Endothelial cell of umbilical vein (primary cell): ENCODE results near the gene RACGAP1. TPM values are rescaled to one million over a fixed set of nuclear protein-coding genes. Genes with fewer than 3 reads are reported as not detected.

ENCODE experiments used
- BruUV-seq: library from RNA; stranded (reverse); fragments of 400-500 nt; replicated peaks from 2 replicates; lab custom pipeline; 2021; lab: Mats Ljungman, UMichigan
- CTCF ChIA-PET: fragments of 300-600, 350-600 bp; sonication (Branson Sonifier 250); formaldehyde crosslinking; loops from one replicate; lab custom pipeline; 2021; ENCODE audit warnings: antibody characterized with exemption, inconsistent platforms; lab: Charles Lee
- POLR2A ChIA-PET: fragments of 300-600, 350-600 bp; sonication (Branson Sonifier 250); formaldehyde crosslinking; loops from one replicate; lab custom pipeline; 2021; ENCODE audit warnings: antibody characterized with exemption, inconsistent platforms; lab: Charles Lee
- DNase-seq: peaks from one replicate; pipeline ENCODE4 v3.0.0-alpha.2; 2011; ENCODE audit warnings: low read depth, low spot score
- FAIRE-seq: peaks from 2 replicates; lab custom pipeline; 2011; peaks lifted over from hg19 to GRCh38; lab: Jason Lieb, UNC
- H2AFZ ChIP-seq: 2 replicates; pipeline ENCODE4 v1.6.0; 2012; ENCODE audit warnings: low read depth, low read length, control low read depth, inconsistent platforms
- H3K27ac ChIP-seq: 2 replicates; pipeline ENCODE4 v1.5.1; 2011; ENCODE audit warnings: low read depth, mild to moderate bottlenecking, control low read depth, low read length, moderate library complexity; ENCODE audit not compliant: insufficient read depth
- H3K27me3 ChIP-seq, 2 experiments: 2 replicates each; pipeline versions ENCODE4 v1.6.0 to v1.6.1; 2011; ENCODE audit warnings: low read length in 2 of 2, mixed read lengths in 1 of 2; ENCODE audit not compliant: control insufficient read depth in 2 of 2, insufficient read depth in 2 of 2
- H3K36me3 ChIP-seq, 2 experiments: 2 replicates in 1 of 2; 3 replicates in 1 of 2; pipeline ENCODE4 v1.5.1; 2011; ENCODE audit warnings: low read length in 2 of 2, mild to moderate bottlenecking in 1 of 2, moderate library complexity in 1 of 2; ENCODE audit not compliant: control insufficient read depth in 2 of 2, insufficient read depth in 2 of 2; ENCODE audit errors: extremely low read depth in 1 of 2
- H3K4me1 ChIP-seq: 3 replicates; pipeline ENCODE4 v1.5.1; 2011; ENCODE audit warnings: mild to moderate bottlenecking, low read length; ENCODE audit not compliant: control insufficient read depth, insufficient read depth; ENCODE audit errors: extremely low read depth
- H3K4me2 ChIP-seq: 2 replicates; pipeline ENCODE4 v1.6.1; 2011; ENCODE audit warnings: low read length, control low read depth, mixed read lengths; ENCODE audit not compliant: insufficient read depth
- H3K4me3 ChIP-seq, 3 experiments: fragments of 200-600 bp in 1 of 3; sonication (generic), shearing (Covaris generic) in 1 of 3; replicated peaks in 1 of 3; 2 replicates each; pipeline ENCODE4 v1.5.1; 2011 to 2016; ENCODE audit warnings: control low read depth in 3 of 3, low read length in 3 of 3, mild to moderate bottlenecking in 2 of 3, inconsistent platforms in 1 of 3, low read depth in 1 of 3, moderate library complexity in 1 of 3; ENCODE audit not compliant: insufficient read depth in 1 of 3
- H3K79me2 ChIP-seq: 2 replicates; pipeline ENCODE4 v1.6.0; 2012; ENCODE audit warnings: low read length, inconsistent platforms; ENCODE audit not compliant: control insufficient read depth, insufficient read depth
- H3K9ac ChIP-seq: replicated peaks from 2 replicates; pipeline ENCODE3; 2011; ENCODE audit warnings: low read length, control low read depth; ENCODE audit not compliant: insufficient read depth; ENCODE audit errors: extremely low read depth
- H3K9me1 ChIP-seq: replicated peaks from 3 replicates; pipeline ENCODE4 v1.6.0; 2011; ENCODE audit warnings: mild to moderate bottlenecking, low read length; ENCODE audit not compliant: control insufficient read depth, insufficient read depth; ENCODE audit errors: extremely low read depth
- H3K9me3 ChIP-seq: replicated peaks from 2 replicates; pipeline ENCODE4 v1.5.1; 2012; ENCODE audit warnings: low read length, inconsistent platforms; ENCODE audit not compliant: control insufficient read depth, insufficient read depth
- H4K20me1 ChIP-seq: replicated peaks from 2 replicates; pipeline ENCODE3; 2011; ENCODE audit warnings: mild to moderate bottlenecking, low read length; ENCODE audit not compliant: control insufficient read depth, insufficient read depth; ENCODE audit errors: extremely low read depth
- EZH2 ChIP-seq: IDR thresholded peaks from 2 replicates; pipeline ENCODE4 v1.6.1; 2012; ENCODE audit warnings: borderline replicate concordance, low read depth, mild to moderate bottlenecking, moderate library complexity, low read length, inconsistent platforms; ENCODE audit not compliant: severe bottlenecking
- FOS ChIP-seq: IDR thresholded peaks from 2 replicates; pipeline ENCODE4 v1.6.1; 2011; ENCODE audit warnings: mild to moderate bottlenecking, low read length, moderate library complexity, borderline replicate concordance; ENCODE audit not compliant: insufficient read depth
- GATA2 ChIP-seq: IDR thresholded peaks from 2 replicates; pipeline ENCODE4 v1.7.0; 2011; ENCODE audit warnings: low read depth, mild to moderate bottlenecking, moderate library complexity, mixed read lengths, low read length; ENCODE audit not compliant: insufficient read length, insufficient read depth
- JUN ChIP-seq: IDR thresholded peaks from 2 replicates; pipeline ENCODE4 v1.6.1; 2011; ENCODE audit warnings: borderline replicate concordance, low read depth; ENCODE audit not compliant: insufficient read length, insufficient read depth
- MYC ChIP-seq: IDR thresholded peaks from one replicate; pipeline ENCODE4 v1.6.1; 2011; ENCODE audit warnings: mild to moderate bottlenecking, low read depth, low read length
- POLR2A ChIP-seq: IDR thresholded peaks from 2 replicates; pipeline ENCODE4 v1.6.1; 2012; ENCODE audit warnings: low read depth, mild to moderate bottlenecking, control low read depth, low read length
- POLR2AphosphoS5 ChIP-seq: IDR thresholded peaks from 2 replicates; pipeline ENCODE4 v1.6.1; 2012; ENCODE audit warnings: low read depth, mild to moderate bottlenecking, control low read depth, low read length, moderate library complexity; ENCODE audit not compliant: insufficient read depth
- dilution Hi-C: fragments of 300-500 bp; cut with MboI; formaldehyde crosslinking; loops from one replicate; pipeline ENCODE4 v1.15.0; 2019; ENCODE audit warnings: low sequenced_read_pairs; ENCODE audit not compliant: extremely low pct_ligation_motif_present
- intact Hi-C: fragments of 100-400 bp; cut with micrococcal nuclease; formaldehyde crosslinking; loops from one replicate; pipeline ENCODE4 v1.10.0; 2022
- polyA plus RNA-seq, 4 experiments: library from polyadenylated mRNA; depleted of rRNA in 3 of 4; stranded (reverse) in 3 of 4; unstranded in 1 of 4; fragments of >200 nt; gene quantifications; 2 replicates each; pipeline versions ENCODE4 v1.2.1 to v1.2.3, GENCODE V29; 2011 to 2012; ENCODE audit warnings: missing spikeins in 1 of 4
- total RNA-seq: library from RNA; stranded (reverse); gene quantifications from 2 replicates; pipeline ENCODE4 v1.2.3, GENCODE V29; 2021
- TF ChIP-seq, protein P1 (sequence below), 2 donors: IDR thresholded peaks; 1 replicate in 1 of 2; 2 replicates in 1 of 2; pipeline ENCODE4 v1.5.1; 2011; ENCODE audit warnings: low read length in 2 of 2, mild to moderate bottlenecking in 2 of 2, moderate library complexity in 2 of 2, control low read depth in 1 of 2, inconsistent platforms in 1 of 2, low read depth in 1 of 2; ENCODE audit not compliant: insufficient read depth in 1 of 2; ENCODE audit errors: extremely low read depth in 1 of 2
- TF ChIP-seq, protein P2 (sequence below): IDR thresholded peaks from 2 replicates; pipeline ENCODE4 v1.6.1; 2011; ENCODE audit not compliant: insufficient read depth, insufficient read length

Gene RACGAP1
- total and polyA plus RNA-seq, 2 donors (not counting 3 experiments of a cell fraction or from before 2014, with no cell fraction given): 16.5 to 56.3 TPM

DNA sequence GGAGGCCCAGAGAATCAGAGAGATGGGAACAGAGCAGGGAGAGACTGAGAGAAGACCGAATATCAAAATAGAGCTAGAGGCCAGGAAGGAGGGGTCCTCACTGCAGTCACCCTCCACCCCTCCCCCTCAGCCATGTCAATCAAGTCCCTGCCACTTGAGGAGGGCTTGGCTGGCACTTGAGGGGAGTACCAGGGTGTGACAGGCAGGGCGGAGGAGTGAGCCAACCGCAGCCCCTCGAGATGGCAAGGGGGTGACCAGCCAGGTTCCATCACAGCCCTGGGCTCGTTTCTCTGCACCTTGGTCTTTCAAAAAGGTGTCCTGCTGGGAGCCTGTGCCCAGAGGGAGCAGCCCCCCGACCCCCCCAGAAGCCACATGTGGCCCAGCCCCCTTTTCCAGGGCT, 59.5 kb downstream of the RACGAP1 start:
- peaks cover 14 to 18% of the 10 kb centered on the region in 2 experiments for H3K27me3 ChIP-seq
- no peaks in the 10 kb centered on the region for H3K36me3 ChIP-seq
- BruUV-seq: no TSS peak
- H3K4me3 ChIP-seq: no peak overlapping the region
- no peaks in the 10 kb centered on the region for H4K20me1 ChIP-seq
- no peaks in the 10 kb centered on the region for H3K9me3 ChIP-seq
- TF ChIP-seq, protein P1, sequence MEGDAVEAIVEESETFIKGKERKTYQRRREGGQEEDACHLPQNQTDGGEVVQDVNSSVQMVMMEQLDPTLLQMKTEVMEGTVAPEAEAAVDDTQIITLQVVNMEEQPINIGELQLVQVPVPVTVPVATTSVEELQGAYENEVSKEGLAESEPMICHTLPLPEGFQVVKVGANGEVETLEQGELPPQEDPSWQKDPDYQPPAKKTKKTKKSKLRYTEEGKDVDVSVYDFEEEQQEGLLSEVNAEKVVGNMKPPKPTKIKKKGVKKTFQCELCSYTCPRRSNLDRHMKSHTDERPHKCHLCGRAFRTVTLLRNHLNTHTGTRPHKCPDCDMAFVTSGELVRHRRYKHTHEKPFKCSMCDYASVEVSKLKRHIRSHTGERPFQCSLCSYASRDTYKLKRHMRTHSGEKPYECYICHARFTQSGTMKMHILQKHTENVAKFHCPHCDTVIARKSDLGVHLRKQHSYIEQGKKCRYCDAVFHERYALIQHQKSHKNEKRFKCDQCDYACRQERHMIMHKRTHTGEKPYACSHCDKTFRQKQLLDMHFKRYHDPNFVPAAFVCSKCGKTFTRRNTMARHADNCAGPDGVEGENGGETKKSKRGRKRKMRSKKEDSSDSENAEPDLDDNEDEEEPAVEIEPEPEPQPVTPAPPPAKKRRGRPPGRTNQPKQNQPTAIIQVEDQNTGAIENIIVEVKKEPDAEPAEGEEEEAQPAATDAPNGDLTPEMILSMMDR (IDR thresholded peaks at IDR 0.05; ENCODE audit: extremely low read depth in 1 of 2, insufficient read depth in 1 of 2, low read depth in 1 of 2, low read length in 2 of 2): no peak
- TF ChIP-seq POLR2A (no peak), MYC (no peak), POLR2AphosphoS5 (no peak), JUN (no peak), FOS (no peak), EZH2 (no peak), GATA2 (no peak)
- TF ChIP-seq, protein P2, sequence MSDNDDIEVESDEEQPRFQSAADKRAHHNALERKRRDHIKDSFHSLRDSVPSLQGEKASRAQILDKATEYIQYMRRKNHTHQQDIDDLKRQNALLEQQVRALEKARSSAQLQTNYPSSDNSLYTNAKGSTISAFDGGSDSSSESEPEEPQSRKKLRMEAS: no peak
- H3K4me1 ChIP-seq: peaks cover 12% of the 10 kb centered on the region
- dilution Hi-C loops (loop anchor here (25.0 kb wide), 1 partner anchor 96 kb away; the partner anchor contains the start of gene ASIC1), intact Hi-C loops (loop anchor here (2.0 to 5.0 kb wide), 3 partner anchors 19 to 211 kb away; no protein-coding TSS in a partner anchor)
- FAIRE-seq (no peak), DNase-seq (no peak)
- H3K9ac ChIP-seq: no peak overlapping the region
- no peaks in the 10 kb centered on the region for H3K79me2 ChIP-seq
- POLR2A ChIA-PET: interaction anchor here (0.6 kb wide), 1 partner anchor 97 kb away, joined by 5 read pairs; no protein-coding TSS in a partner anchor
- no peak overlapping the region for H2AFZ ChIP-seq
- H3K4me2 ChIP-seq: no peak overlapping the region
- no peaks in the 10 kb centered on the region for H3K9me1 ChIP-seq
- no peak overlapping the region for H3K27ac ChIP-seq
- CTCF ChIA-PET: interaction anchor here (1.2 to 11.4 kb wide), 18 partner anchors 8 to 109 kb away, joined by 3 to 317 read pairs (median 14); partner anchors contain the start of genes ASIC1 and RACGAP1
